HG02763 (cell line): ENCODE measurements around the gene ARL5C.

Experiments
- ATAC-seq: cut with Tn5 transposase; IDR thresholded peaks from one replicate; pipeline ENCODE4 v1.9.1; 2021; ENCODE audit warnings: mild to moderate bottlenecking, moderate library complexity; ENCODE audit not compliant: unreplicated experiment

Gene ARL5C, protein sequence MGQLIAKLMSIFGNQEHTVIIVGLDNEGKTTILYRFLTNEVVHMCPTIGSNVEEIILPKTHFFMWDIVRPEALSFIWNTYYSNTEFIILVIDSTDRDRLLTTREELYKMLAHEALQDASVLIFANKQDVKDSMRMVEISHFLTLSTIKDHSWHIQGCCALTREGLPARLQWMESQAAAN

DNA sequence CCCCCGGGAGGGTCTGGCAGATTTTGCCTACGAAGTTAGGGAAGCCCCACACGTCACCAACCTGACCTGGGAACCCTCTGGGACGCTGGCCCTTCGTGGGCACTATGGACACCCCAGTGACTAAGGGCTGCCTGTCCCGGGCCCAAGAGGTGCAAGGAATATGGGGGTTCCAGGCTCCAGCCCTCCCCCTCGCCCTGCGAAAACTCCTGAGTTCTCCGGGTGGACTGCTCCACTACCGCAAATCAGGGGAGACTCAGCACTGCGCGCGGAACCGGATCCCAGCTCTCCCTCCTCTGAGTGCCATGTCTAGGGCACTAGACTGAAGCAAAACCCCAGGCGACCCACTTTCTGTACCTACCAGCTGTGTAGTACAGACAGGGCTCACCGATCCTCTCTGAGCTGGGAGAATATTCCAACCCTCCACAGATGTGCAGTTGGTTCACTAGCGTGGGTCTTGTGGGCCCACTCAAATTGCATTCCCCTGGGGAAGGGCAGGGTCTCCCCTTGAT lies at the start of gene ARL5C:
ARL5C (minus strand) TSS at position 321 of the 509 bp plus-strand sequence. CDS start 401 bp downstream, outside the sequence.
- ATAC-seq: no peak

DNA sequence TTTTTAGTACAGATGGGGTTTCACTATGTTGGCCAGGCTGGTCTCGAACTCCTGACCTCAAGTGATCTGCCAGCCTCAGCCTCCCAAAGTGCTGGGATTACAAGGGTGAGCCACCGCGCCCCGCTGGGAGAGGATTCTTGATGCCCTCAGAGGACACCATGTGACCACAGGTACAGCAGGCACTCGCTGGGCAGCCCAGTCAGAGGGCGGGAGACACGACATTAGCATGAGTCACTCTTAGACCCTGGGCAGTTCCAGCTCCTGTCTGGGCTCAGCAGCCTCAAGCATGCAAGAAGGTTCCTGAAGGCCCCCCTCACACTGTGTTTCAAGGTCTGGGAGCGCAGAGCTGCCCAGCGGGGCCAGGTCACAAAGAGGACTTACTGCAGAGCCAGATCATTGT lies 47.9 kb upstream of the ARL5C start:
- no peak for ATAC-seq

DNA sequence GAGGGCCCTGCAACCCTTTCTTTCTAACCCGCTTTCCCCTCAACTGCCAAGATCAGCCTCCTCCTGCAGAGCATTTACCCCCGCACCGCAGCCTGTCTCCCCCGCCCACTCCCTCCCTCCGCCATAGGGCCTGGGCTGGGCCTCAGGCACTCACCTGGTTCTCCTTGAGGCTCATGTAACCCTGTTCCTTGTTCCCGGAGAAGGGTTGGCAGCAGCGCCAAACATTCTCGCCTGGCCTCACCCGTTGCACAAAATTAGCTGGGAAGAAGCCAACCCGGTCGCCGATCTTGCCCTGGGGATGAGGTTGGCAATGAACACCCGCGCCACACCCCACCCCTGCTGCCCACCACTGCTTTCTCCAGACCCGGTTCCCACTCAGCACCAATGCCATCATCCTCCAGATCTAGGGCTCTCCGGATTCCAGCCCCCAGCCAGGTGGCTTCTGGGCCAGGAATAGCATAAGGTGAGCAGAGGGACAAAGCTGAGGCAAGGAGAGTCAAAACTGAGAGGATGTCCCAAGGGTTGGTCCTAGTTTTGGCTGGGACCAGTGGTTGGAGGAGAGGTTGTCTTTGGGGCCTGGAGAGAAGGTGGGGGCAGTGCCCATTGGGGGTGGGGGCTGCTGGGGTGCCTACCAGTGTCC lies 47.0 kb upstream of the ARL5C start:
- ATAC-seq: no peak

DNA sequence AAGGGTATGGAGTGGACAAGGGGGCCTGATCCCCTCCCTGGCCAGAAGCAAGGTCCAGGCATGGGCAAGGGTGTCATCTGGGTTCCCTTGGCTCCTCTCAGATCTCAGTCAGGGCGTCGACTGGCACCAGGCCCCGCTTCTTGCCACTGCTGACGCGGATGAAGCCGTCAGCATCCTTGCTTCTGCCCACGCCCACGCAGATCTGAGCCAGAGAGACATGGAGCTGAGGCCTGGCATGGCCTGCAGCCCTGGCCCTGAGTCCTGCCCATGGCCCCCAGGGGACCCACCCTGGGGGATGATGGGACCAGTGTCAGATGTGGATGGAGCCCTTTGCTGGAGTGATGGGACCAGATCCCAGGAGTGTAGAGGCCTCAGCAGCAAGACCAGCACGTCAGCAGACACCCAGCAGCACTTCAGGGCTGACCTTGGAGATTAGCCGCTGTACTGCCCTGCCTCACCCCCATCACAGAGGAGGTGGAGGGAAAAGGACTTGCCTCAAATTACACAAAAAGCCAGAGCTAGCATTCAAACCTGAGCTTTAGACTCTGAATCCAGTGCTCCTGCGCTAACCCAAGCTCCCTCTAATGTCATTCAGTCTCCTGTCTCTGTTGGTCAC lies 46.3 kb upstream of the ARL5C start:
- no peak for ATAC-seq

DNA sequence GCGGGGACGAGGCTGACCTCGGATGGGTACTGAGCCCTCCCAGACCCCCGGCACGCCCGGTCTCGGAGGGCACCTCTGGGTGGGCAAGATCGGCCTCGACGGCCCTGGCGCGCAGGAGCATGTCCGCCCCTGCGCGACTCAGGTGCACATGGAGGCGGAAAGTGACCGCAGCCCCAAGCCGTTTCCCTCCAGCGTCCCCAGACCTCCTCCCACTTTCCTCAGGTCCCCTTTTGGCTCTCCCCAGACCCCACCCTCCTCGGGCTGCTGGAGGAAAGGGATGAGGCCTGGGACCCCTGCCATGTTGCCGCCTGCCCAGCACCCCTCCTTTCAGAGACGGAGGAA lies 44.1 kb upstream of the ARL5C start:
- no peak for ATAC-seq

DNA sequence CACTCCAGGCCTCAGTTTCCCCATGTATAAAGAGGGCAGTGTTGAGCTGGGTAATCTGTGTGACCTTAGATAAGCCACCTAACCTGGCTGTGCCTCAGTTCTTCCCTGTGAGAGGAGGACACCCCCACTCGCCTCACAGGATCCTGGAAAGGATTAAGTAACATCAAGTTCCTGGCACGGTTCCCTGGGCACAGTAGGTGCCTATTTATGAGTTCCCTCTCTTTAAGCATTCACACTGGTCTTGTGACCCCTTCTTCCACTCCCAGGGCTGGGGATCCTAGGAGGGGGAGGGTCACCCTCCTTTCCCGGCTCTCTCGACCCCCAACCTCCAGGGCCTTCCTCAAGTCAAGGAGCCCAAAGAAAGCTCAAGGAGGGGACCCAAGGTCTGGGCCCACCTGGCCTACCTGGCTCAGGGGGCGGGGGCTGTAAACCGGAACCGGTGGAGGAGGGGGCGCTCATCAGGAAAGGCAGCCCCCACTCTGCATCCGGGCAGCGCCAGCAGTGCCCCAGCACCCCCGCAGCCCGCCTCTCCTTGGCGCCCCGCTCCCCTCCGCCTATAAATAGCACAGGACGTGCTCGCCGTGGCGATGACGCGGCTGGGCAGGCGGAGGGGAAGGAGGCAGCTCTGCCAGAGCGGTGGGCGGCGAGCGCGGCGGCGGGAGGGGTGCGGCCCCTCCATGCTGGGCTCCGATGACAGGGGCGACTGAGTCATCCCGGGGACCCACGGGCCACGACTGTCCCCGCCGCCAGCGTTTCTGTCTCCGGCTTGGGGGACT lies 43.5 kb upstream of the ARL5C start:
- no peak for ATAC-seq

DNA sequence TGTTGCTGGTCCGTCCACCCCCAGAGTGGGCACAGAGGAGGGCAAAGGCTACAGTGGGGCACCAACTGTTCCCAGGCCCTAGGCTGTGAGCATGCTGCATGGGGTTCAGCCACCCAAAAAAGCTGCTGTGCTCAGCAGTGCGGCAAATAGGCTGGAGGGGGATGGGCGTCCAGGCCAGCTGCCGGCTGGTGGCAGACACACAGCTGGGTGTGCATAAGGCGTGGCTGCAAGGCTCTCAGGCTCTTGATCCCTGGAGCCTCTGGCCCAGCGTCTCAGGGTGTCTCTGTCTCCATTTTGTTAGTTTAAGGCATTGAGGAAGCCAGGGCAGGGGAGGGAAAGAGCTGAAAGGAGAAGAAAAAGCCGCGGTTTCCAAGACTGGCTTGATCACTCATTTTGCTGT lies 42.9 kb upstream of the ARL5C start:
- ATAC-seq: peak; percentile 51

DNA sequence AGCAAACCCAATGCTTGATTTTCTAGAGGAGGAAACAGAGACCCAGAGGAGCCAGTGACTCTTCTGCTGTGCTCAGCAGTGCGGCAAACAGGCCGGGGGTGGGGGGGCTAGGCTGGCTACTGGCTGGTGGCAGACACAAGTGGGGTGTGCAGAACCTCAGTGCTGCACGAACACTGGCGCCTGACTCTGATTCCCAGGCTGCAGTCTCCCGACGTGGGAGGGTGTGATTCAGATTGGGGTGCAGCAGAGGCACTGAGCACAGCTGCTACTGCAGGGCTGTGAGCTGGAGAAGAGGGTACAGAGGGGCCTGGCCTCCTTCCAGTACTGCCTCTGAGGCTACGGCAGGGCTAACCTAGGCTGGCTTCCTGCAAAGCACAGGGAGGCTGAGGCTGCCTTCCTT lies 42.2 kb upstream of the ARL5C start:
- no peak for ATAC-seq

DNA sequence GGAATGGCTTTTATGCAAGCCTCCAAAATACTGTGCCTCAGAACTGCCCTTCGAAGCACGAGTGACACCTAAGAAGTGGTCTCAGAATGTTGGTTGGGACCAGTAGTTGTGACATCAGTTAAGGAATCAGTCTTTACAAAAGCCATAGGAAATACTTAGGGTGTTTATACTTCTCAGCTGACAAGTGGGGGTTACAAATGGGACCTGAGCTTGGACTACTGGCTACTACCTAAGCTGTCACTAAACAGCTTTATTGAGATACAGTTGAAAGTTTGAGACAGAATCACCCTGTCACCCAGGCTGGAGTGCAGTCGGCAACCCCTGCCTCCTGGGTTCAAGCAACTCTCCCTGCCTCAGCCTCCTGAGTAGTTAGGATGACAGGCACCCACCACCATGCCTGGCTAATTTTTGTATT lies 39.2 kb upstream of the ARL5C start:
- no peak for ATAC-seq

DNA sequence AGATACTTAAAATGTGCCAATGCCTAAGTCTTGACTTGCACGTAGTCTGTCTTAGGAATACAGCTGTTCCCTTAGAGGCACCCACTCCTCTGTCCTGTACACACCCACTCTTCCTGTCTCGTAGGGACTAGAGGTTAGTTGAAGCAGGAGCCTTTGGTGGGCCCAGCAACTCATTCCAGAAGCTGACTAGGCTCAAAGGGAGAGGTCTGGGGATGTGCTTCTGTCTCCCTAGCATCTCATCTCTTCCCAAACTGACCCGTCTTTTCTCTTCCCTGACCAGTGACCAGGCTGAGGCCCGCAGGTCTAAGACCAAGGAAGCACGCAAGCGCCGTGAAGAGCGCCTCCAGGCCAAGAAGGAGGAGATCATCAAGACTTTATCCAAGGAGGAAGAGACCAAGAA lies 38.3 kb upstream of the ARL5C start:
- ATAC-seq: no peak

DNA sequence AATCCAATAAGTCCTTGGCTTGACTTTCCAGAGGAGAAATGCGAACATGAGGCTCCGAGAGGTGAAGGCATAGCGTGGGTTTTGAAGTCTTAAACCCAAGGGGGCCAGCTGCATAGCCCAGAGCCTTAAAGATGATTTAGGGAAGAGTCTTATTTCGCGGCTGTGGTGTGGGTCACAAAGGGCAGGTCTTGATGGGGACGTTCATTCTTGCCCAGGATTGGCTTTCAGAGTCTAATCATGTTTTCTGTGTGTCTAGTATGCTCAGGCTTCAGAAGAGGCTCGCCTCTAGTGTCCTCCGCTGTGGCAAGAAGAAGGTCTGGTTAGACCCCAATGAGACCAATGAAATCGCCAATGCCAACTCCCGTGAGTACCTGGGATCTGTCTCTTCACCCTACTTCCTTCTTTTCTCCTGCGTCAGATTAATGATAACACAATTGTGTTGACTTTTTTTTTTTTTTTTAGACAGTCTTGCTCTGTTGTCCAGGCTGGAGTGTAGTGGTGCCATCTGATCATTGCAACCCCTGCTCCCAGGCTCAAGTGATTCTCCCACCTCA lies 35.1 kb upstream of the ARL5C start:
- ATAC-seq: no peak

DNA sequence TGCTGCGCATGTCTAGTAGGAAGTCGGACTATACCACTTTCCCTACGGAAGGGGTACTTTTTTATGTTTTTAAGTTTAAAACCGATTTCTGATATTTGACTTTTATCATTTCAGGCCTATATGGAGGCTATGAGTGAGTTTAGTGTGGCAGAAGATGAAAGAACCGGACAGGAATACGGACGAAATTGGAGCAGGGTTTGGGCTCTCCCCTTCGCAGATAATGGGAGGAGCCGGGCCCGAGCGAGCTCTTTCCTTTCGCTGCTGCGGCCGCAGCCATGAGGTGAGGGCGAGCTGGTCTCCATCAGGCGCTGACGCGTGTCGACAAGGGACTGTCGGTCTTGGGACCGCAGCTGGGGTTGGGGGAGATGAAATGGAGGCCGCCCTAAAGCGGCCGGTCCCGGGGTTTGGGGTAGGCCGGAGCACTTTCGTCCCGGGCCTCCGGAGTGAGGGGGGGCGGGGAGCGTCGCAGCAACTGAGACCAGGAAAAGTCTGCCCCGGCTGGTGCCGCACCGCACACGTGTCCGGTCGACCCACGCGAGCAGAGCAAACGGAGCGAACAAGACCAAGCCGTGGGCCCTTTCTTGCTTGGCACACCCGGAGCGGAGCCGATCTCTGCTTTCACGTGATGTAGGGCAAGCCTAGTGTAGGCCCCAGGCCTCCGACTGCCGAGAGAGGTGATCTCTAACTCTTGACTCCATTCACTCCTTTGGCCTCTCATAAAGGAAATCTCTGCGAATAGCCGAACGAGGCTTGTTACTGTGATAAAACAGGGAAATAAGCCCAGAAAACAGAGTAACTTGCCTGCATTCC lies 34.3 kb upstream of the ARL5C start, which contains the start of gene RPL19:
RPL19 (plus strand) TSS at position 214 of the 810 bp plus-strand sequence; CDS start at position 276, 62 bp downstream.
- ATAC-seq: peak; percentile 66

DNA sequence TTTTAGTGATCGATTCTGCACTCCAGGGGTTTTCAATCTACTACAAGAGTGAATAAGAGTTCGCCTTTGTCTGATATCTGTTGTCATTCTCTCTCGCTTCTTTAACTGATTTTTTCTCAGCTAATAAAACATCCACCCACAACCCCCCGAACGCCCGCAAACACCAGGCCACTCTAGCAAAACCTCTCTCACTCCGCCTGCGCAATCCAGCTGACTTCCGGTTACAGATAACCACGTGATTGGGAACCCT lies 33.8 kb upstream of the ARL5C start:
- peak; percentile 63 for ATAC-seq

DNA sequence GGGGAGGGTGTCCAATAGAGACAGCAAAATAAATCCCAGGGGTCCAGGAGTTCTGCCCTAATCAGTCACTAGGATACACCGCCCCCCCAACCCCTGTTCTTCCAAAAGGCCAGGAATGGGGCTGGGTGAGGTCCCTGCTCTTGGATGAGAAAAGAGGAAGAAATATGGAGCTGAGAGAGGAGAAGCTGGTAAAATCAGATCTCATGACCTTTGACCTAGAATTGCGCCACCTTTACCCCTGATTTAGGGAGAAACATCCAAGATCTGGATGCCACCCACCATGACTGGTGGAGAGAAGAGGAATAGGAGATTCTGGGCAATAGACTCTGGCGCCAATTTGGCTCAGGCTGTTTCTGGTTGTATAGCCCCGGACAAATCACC lies 32.2 kb upstream of the ARL5C start:
- ATAC-seq: no peak

DNA sequence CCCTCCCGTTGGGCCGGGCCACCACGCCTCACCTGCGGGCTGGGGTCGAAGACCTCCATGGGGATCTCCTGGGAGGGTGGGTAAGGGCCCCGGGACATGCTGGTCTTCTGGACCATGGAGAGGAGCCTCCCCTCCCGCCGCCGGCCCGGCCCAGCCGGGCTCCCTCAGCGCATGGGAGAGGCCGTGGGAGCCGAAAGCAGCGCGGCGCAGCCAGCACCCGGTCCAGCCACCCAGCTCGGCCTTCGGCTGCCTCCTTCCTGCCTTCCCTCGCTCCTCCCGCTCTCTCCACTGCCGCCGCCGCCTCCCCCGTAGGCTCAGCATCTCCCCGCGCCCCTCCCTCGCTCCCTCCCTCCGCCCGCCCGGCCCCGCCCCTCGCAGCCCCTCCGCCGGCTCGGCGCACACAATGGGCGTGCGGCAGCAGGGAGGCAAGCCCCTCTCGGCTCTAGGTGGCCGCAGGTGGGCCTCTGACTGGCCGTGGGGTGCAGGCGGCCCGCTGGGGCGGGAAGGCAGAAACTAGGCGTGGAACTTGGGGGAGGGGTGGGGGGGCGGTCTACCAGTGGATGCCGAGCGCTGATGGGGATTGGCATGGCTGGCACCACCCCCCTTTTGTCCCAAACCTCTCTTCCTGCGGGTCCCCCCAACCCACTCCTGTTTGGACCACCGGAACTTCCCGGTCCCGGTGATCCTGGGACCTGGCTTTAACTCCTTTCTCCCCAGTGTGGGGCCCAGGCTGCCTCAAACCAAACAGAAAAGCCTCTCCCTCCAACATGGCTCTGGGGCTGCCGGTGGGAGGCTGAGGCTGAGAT lies 31.6 kb upstream of the ARL5C start, which contains the start of gene CACNB1:
CACNB1 (minus strand) TSS at position 290 of the 806 bp plus-strand sequence; CDS start at position 116, 174 bp downstream.
- no peak for ATAC-seq

DNA sequence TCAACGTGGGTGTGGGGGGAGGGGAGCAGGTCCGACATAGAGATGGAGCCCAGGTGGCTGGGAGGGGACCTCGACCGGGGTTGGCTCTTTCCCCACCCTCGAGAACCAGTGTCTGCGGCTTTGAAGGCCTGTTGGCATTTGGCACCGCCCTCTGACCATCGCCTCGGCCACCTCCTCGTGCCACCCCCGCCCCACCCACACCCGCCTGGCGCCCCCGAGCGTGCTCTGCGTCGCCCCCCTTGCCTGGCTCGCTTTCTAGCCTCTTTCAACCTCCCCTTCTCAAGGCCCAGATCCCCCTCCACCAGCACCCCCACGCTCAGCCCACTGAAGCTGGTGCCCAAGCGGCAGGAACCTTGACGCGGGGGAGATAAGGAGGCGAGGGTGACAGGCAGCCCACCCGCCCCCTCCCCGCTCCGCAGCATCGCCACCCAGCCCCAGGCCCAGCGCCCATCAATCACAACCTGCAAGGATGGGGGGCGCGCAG lies 30.9 kb upstream of the ARL5C start:
- no peak for ATAC-seq

DNA sequence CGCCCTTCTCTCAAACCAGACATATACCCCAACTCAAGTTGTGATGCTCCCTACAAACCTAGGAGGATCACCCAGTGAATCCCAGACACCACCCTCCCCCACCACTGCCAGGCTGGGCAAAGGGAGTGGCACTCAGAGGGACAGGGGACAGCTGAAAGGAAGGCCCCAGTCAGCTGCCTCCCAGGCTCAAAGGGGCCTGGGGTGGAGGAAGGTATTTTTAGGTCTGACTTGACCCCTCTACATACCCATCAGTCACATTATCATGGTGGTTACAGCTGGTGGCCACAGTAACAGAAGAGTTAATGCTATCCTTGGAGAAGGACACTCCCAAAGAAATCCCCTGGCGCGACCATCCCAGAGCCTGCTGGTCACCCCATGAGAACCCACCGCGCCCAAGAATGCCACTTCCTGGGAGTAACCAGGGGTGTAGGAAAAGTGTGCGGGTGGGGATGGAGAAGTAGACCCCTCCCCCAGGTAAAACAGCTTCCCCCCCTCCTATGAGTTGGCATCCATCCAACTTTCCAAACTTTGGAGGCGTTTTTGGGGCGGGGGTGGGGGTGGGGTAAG lies 30.4 kb upstream of the ARL5C start:
- no peak for ATAC-seq

DNA sequence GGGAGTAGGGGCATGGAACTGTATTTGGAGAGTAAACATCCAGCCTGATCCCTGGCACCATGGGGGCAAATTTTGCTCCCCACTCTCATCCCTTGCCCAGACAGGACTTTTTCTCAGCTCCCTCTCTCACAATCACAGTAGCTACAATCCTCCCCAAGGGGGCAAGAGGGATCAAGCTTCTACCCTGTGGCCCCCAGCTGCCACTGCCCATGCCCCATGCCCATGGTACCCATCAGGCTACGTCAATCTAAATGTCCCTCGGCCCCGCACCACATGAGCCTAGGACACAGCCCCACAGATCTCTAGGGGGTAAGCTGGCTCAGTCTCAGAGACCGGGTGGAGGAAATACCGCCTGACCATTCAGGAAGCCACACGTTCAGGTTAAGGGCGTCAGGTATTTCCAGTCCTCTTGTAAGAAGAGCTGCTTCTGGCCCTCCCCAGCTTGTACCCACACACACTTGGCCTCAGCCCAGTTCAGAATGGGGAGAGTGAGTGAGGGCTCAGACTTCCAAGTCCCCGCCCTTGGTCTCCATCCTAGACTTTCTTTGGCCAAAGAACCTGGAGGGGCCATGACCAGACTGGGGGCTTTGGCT lies 29.7 kb upstream of the ARL5C start:
- ATAC-seq: no peak

DNA sequence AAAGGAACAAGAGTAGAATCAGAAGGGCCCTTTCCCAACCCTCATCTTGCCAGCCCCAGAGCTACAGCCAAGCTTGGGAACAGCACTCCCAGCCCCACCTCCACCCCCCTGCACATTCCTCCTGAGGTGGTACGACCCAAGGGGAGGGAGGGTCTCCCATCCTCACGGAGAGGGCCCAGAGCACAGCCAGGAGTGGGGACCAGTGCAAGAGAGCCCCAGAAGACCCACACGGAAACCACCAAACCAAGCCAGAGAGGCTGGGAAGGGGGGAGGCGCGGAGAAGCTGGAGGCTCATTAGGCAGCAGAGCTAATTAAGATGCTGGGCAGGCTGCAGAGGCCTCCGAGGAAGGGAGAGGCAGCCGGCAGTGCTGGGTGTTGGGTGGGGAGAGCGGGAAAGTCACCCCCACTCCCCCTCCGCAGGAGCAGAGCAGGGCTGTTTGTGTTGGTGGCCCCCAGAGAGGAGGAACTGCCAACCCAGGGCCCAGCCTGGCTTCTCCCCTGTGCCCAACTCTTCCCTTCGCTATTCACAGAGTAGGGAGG lies 29.1 kb upstream of the ARL5C start:
- no peak for ATAC-seq
